SU-DHL-6 (cell line): ENCODE results near the gene PALMD.

Experiments used
- H2AFZ ChIP-seq: fragments of 200-600 bp; sonication (generic); 2 replicates; pipeline ENCODE4 v1.6.1; 2014; ENCODE audit warnings: low read depth, mild to moderate bottlenecking, moderate library complexity, mixed read lengths, antibody characterized with exemption, low read length; ENCODE audit not compliant: severe bottlenecking
- H3F3A ChIP-seq: fragments of 200-600 bp; shearing (Covaris generic); 2 replicates; pipeline ENCODE4 v1.6.0; 2016; ENCODE audit warnings: antibody characterized with exemption, mild to moderate bottlenecking; ENCODE audit not compliant: insufficient read depth
- H3K27ac ChIP-seq: fragments of 200-600 bp; sonication (generic); 2 replicates; pipeline ENCODE4 v1.5.1; 2016; ENCODE audit warnings: low read depth, mild to moderate bottlenecking, low read length, moderate library complexity, mixed read lengths
- H3K27me3 ChIP-seq: fragments of 200-600 bp; sonication (generic), shearing (Covaris generic); 2 replicates; pipeline ENCODE4 v1.6.0; 2014; ENCODE audit warnings: mild to moderate bottlenecking, low read length
- H3K36me3 ChIP-seq: fragments of 200-600 bp; sonication (generic); 2 replicates; pipeline ENCODE4 v1.6.1; 2014; ENCODE audit warnings: mild to moderate bottlenecking, low read length, mixed read lengths
- H3K4me2 ChIP-seq: fragments of 300-600, 200-600 bp; shearing (Covaris generic), sonication (generic); 2 replicates; pipeline ENCODE4 v1.6.0; 2014; ENCODE audit warnings: low read length, low read depth, mild to moderate bottlenecking; ENCODE audit not compliant: poor library complexity, severe bottlenecking
- H3K4me3 ChIP-seq: fragments of 200-600 bp; sonication (generic); 2 replicates; pipeline ENCODE4 v1.5.1; 2014; ENCODE audit warnings: antibody characterized with exemption, low read length, mild to moderate bottlenecking, mixed read lengths; ENCODE audit not compliant: insufficient read depth, poor library complexity, severe bottlenecking
- H3K79me2 ChIP-seq: fragments of 200-600 bp; sonication (generic); 2 replicates; pipeline ENCODE4 v1.6.1; 2014; ENCODE audit warnings: mild to moderate bottlenecking, low read length, moderate library complexity; ENCODE audit not compliant: insufficient read depth
- H3K9ac ChIP-seq: fragments of 200-600 bp; sonication (generic); 2 replicates; pipeline ENCODE4 v1.7.0; 2014; ENCODE audit warnings: mild to moderate bottlenecking, low read length
- H3K9me2 ChIP-seq: fragments of 200-600 bp; sonication (generic); replicated peaks from 2 replicates; pipeline ENCODE4 v1.6.1; 2014; ENCODE audit warnings: low read length; ENCODE audit not compliant: insufficient read depth
- H3K9me3 ChIP-seq: fragments of 200-600 bp; sonication (generic); 2 replicates; pipeline ENCODE4 v1.6.1; 2014; ENCODE audit warnings: low read length, mixed read lengths; ENCODE audit not compliant: insufficient read depth
- H4K20me1 ChIP-seq: fragments of 200-600 bp; sonication (generic); 2 replicates; pipeline ENCODE4 v1.6.1; 2014; ENCODE audit warnings: low read depth, mild to moderate bottlenecking, antibody characterized with exemption, low read length, moderate library complexity, mixed read lengths
- EZH2phosphoT487 ChIP-seq: fragments of 200-600 bp; sonication (generic), shearing (Covaris generic); conservative IDR thresholded peaks from 2 replicates; pipeline ENCODE4 v1.6.1; 2018; ENCODE audit warnings: mild to moderate bottlenecking, antibody characterized with exemption, low read length, moderate library complexity, mixed read lengths
- TF ChIP-seq, protein P1 (sequence below): fragments of 200-600 bp; sonication (generic); IDR thresholded peaks from one replicate; pipeline ENCODE4 v1.5.1; 2017; ENCODE audit warnings: antibody characterized with exemption, mild to moderate bottlenecking, low read length, moderate library complexity; ENCODE audit not compliant: insufficient read depth, poor library complexity, severe bottlenecking

Gene PALMD

DNA sequence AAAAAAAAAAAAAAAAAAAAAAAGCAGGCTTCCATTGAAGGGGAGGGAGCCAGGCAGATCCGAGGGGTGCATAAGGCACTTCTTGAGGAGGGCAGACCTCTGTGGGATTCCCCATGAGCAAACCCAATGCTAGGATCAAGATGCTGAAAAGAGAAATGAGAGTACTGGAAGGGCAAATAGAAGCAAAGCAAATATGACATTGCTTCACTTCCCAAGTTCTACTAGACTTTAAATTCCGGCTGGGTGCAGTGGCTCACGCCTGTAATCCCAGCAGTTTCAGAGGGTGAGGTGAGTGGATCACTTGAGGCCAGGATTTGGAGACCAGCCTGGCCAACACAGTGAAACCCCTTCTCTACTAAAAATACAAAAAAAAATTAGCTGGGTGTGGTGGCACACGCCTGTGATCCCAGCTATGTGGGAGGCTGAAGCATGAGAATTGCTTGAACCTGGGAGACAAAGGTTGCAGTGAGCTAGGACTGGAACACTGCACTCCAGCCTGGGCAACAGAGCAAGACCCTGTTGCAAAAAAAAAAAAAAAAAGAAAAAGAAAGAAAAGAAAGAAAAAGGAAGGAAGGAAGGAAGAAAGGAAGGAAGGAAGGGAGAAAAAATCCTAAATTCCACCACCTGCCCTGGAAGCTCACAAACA, 23.1 kb upstream of the PALMD start:
- no peak overlapping the region for H3K9ac ChIP-seq
- no peaks in the 10 kb centered on the region for H3K9me2 ChIP-seq
- no peaks in the 10 kb centered on the region for H3K27me3 ChIP-seq
- TF ChIP-seq EZH2phosphoT487 = no peak
- TF ChIP-seq, protein P1, sequence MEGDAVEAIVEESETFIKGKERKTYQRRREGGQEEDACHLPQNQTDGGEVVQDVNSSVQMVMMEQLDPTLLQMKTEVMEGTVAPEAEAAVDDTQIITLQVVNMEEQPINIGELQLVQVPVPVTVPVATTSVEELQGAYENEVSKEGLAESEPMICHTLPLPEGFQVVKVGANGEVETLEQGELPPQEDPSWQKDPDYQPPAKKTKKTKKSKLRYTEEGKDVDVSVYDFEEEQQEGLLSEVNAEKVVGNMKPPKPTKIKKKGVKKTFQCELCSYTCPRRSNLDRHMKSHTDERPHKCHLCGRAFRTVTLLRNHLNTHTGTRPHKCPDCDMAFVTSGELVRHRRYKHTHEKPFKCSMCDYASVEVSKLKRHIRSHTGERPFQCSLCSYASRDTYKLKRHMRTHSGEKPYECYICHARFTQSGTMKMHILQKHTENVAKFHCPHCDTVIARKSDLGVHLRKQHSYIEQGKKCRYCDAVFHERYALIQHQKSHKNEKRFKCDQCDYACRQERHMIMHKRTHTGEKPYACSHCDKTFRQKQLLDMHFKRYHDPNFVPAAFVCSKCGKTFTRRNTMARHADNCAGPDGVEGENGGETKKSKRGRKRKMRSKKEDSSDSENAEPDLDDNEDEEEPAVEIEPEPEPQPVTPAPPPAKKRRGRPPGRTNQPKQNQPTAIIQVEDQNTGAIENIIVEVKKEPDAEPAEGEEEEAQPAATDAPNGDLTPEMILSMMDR = no peak
- H3K4me2 ChIP-seq = no peak overlapping the region
- H3F3A ChIP-seq = no peaks in the 10 kb centered on the region
- no peak overlapping the region for H3K27ac ChIP-seq
- H3K79me2 ChIP-seq = no peaks in the 10 kb centered on the region
- H4K20me1 ChIP-seq = no peaks in the 10 kb centered on the region
- H3K4me3 ChIP-seq = no peak overlapping the region
- no peak overlapping the region for H2AFZ ChIP-seq
- H3K9me3 ChIP-seq = no peaks in the 10 kb centered on the region
- H3K36me3 ChIP-seq = no peaks in the 10 kb centered on the region

DNA sequence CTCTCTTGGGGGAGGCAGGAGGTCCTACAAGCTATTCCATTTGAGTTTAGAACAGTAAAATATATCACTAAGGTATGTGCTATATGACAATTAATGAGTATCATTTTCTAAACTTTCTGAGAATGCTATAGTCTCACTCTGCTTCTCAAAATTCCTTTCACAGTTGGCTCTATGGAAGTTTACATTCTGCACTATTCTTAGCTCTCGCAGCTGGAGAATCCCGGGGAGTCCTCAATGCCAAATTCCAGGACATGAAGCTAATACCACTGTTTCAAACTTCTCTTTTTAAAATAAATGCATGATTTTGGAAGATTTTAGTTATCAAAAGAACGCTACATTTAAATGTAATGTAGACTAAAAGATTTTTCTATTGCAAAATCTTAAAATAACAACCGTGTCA, 22.4 kb upstream of the PALMD start:
- Histone ChIP-seq H3K9ac (no peak overlapping the region), H3K9me3 (no peaks in the 10 kb centered on the region), H2AFZ (no peak overlapping the region), H3K4me2 (no peak overlapping the region), H3K4me3 (no peak overlapping the region), H3K79me2 (no peaks in the 10 kb centered on the region), H3K27ac (no peak overlapping the region), H3F3A (no peaks in the 10 kb centered on the region), H3K27me3 (no peaks in the 10 kb centered on the region), H4K20me1 (no peaks in the 10 kb centered on the region), H3K36me3 (no peaks in the 10 kb centered on the region), H3K9me2 (no peaks in the 10 kb centered on the region)
- TF ChIP-seq, protein P1 = no peak
- no peak for TF ChIP-seq EZH2phosphoT487

DNA sequence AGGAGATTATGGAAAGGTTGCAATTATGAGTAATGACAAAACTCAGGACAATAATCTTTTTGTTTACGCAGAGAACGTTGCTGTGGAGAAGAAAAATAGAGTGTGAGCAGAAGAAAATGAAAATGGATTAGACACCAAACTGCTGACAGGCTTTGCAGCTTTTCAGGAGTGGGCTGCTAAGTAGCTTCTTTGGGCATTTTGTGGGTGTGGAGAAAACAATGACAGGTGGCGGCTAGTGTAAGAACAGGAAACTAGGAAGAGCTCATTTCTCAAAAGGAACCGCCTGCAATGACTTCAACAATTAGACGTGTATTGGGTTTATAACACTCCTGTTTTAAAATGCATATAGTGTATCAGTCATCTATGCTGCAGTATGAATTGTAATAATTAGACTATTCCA, 18.3 kb upstream of the PALMD start:
- no peaks in the 10 kb centered on the region for H3K9me3 ChIP-seq
- TF ChIP-seq EZH2phosphoT487 = no peak
- TF ChIP-seq, protein P1 = no peak

More for the DNA sequence above, 18.3 kb upstream of the PALMD start:
- Histone ChIP-seq H2AFZ (no peak overlapping the region), H3K4me3 (no peak overlapping the region), H3K4me2 (no peak overlapping the region), H3K79me2 (no peaks in the 10 kb centered on the region), H3F3A (no peaks in the 10 kb centered on the region), H4K20me1 (no peaks in the 10 kb centered on the region), H3K9ac (no peak overlapping the region), H3K27me3 (no peaks in the 10 kb centered on the region), H3K36me3 (no peaks in the 10 kb centered on the region), H3K9me2 (no peaks in the 10 kb centered on the region), H3K27ac (no peak overlapping the region)
